ENCODE data around the gene PCSK6.

DNA sequence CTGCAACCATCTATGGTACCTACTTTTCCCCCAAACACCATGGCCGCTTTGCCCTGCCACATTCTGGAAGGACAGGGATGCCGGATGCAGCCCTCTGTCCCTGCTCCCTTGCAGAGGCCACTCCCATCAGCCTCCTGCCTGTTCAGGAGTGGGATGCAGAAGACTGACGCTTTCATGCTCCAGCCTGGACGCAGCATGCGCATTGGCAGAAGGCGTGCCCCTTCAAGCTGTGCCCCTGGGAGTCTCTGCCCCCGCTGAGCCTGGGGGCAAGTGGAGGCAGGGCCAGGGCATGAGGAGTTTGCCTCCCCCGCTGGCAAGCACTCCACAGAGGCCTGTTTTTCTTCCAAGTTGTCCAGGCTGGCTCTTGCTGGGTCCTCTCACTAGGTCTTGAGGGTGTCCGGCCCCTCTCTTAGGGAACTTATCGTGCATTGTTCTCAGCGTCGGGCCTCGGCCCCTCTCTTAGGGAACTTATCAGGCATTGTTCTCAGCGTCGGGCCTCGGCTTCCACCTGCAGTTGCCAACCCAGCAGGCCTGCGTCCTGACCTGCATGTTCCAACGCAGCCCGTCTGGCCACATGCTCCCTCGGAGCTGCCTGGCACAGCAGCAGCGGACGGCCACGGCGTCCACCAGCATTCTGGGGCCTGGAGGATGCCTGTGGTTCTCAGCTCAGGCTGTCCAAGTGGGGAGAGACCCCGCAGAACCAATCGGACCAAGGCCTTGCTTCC, 179.9 kb downstream of the PCSK6 start:
- no peak for TF ChIP-seq FOXK2 (IDR thresholded peaks at IDR 0.05)
- TF ChIP-seq FOXA1 (IDR thresholded peaks at IDR 0.05): no peak
- TF ChIP-seq SUZ12 (IDR thresholded peaks at IDR 0.05): no peak
- TF ChIP-seq CTBP1 (IDR thresholded peaks at IDR 0.05; ENCODE audit: borderline replicate concordance): no peak
- no peak for TF ChIP-seq NFRKB (IDR thresholded peaks at IDR 0.05)
- TF ChIP-seq ARNT (IDR thresholded peaks at IDR 0.05): no peak
- no peak for TF ChIP-seq ELF4 (IDR thresholded peaks at IDR 0.05)
- TF ChIP-seq, protein P1, sequence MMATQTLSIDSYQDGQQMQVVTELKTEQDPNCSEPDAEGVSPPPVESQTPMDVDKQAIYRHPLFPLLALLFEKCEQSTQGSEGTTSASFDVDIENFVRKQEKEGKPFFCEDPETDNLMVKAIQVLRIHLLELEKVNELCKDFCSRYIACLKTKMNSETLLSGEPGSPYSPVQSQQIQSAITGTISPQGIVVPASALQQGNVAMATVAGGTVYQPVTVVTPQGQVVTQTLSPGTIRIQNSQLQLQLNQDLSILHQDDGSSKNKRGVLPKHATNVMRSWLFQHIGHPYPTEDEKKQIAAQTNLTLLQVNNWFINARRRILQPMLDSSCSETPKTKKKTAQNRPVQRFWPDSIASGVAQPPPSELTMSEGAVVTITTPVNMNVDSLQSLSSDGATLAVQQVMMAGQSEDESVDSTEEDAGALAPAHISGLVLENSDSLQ (IDR thresholded peaks at IDR 0.05): no peak
- TF ChIP-seq HDGF (IDR thresholded peaks at IDR 0.05; ENCODE audit: borderline replicate concordance): no peak
- no peak for TF ChIP-seq SP1 (IDR thresholded peaks at IDR 0.05)
- TF ChIP-seq BHLHE40 (IDR thresholded peaks at IDR 0.05; ENCODE audit: borderline replicate concordance): no peak
- no peak for TF ChIP-seq FOXM1 (IDR thresholded peaks at IDR 0.05; ENCODE audit: borderline replicate concordance)
